ENCODE data around the gene EEA1. TPM values are rescaled to one million over a fixed set of nuclear protein-coding genes. Genes with fewer than 3 reads are reported as not detected.

Gene EEA1
- total and polyA plus RNA-seq, 2 of the 4 experiments (the other 2 are of a cell fraction) = 4.6 to 12.5 TPM

DNA sequence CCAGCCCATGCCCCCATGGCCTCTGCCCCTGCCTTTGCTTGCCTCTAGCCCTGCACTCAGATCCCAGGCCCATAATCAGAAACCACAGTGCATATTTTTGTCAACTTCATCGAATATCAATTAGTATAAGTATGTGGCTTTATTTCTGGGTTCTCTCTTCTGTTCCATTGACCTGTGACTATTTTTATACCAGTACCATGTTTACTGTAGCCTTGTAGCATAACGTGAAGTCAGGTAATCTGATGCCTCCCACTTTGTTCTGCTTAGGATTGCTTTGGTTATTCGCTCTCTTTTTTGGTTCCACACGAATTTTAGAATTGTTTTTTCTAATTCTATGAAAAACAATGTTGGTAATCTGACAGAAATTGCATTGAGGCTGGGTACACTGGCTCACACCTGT lies 14.9 kb downstream of the EEA1 start:
- no peak for DNase-seq
- intact Hi-C loops (cut with micrococcal nuclease) = no loop called here
- Histone ChIP-seq H3K9me3 (ENCODE audit: control insufficient read depth, insufficient read depth, low read length) (no peaks in the 10 kb centered on the region), H4K8ac (ENCODE audit: low read depth in 2 of 2, low read length in 2 of 2) (no peak overlapping the region), H2BK15ac (ENCODE audit: low read depth, low read length) (no peak overlapping the region), H3K4me3 (ENCODE audit: insufficient read depth, low read depth, low read length) (no peak overlapping the region), H3K18ac (ENCODE audit: low read depth, low read length) (no peak overlapping the region), H2AK5ac (ENCODE audit: low read depth, low read length) (no peak overlapping the region), H3K4me2 (ENCODE audit: low read depth, low read length) (no peak overlapping the region), H4K91ac (ENCODE audit: insufficient read depth, low read depth, low read length) (no peak overlapping the region), H3K56ac (ENCODE audit: extremely low read depth, insufficient read depth, low read length) (no peak overlapping the region), H3K36me3 (ENCODE audit: control insufficient read depth, insufficient read depth, low read length) (no peaks in the 10 kb centered on the region), H4K20me1 (ENCODE audit: insufficient read depth, low read length) (peaks cover 25% of the 10 kb centered on the region), H2BK5ac (ENCODE audit: low read depth, low read length, poor library complexity, severe bottlenecking) (no peak overlapping the region), H3K79me1 (ENCODE audit: low read depth in 1 of 2, low read length in 2 of 2) (peaks cover 18 to 51% of the 10 kb centered on the region in 2 experiments), H3K14ac (replicated peaks; ENCODE audit: low read depth, low read length) (no peak overlapping the region), H2AFZ (replicated peaks; ENCODE audit: low read length, poor library complexity) (no peak overlapping the region), H3K4me1 (ENCODE audit: control insufficient read depth, insufficient read depth, low read length) (peaks cover 2% of the 10 kb centered on the region; the same call in 1 of the 2 replicates), H3K9me1 (ENCODE audit: insufficient read depth, low read length) (peaks cover 5% of the 10 kb centered on the region; the same call in 1 of the 2 replicates), H2AK9ac (replicated peaks; ENCODE audit: low read depth, low read length, poor library complexity) (no peak overlapping the region), H3K27me3 (ENCODE audit: control insufficient read depth, insufficient read depth, low read length) (no peaks in the 10 kb centered on the region), H2BK20ac (ENCODE audit: low read depth, low read length) (no peak overlapping the region), H3K4ac (ENCODE audit: low read depth, low read length) (no peak overlapping the region), H3K27ac (ENCODE audit: insufficient read depth, low read length) (no peak overlapping the region), H3K9ac (ENCODE audit: low read depth, low read length) (no peak overlapping the region), H2BK120ac (ENCODE audit: low read depth, low read length) (no peak overlapping the region), H4K5ac (ENCODE audit: low read depth, low read length) (no peak overlapping the region), H3K23ac (ENCODE audit: low read depth, low read length) (no peak overlapping the region)
- ChIA-PET CTCF (no interaction called here), POLR2A (ENCODE audit: unreplicated experiment) (no interaction called here)
- in situ Hi-C loops (cut with MboI; ENCODE audit: low sequenced_read_pairs) = no loop called here
- BruUV-seq (replicated peaks) = no TSS peak
- dilution Hi-C loops (cut with HindIII; ENCODE audit: low sequenced_read_pairs, unreplicated experiment) = no loop called here
- 90% methylated on average over 2 of the region's 4 CpGs; no CpG with 5 or more reads in 1 of the 2 experiments for WGBS, 2 experiments (ENCODE audit: extremely low coverage in 2 of 2, insufficient read length in 1 of 2)
- TF ChIP-seq, protein P1, sequence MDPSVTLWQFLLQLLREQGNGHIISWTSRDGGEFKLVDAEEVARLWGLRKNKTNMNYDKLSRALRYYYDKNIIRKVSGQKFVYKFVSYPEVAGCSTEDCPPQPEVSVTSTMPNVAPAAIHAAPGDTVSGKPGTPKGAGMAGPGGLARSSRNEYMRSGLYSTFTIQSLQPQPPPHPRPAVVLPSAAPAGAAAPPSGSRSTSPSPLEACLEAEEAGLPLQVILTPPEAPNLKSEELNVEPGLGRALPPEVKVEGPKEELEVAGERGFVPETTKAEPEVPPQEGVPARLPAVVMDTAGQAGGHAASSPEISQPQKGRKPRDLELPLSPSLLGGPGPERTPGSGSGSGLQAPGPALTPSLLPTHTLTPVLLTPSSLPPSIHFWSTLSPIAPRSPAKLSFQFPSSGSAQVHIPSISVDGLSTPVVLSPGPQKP (IDR thresholded peaks at IDR 0.05; ENCODE audit: borderline replicate concordance, low read depth, low read length) = no peak
- TF ChIP-seq USF2 (IDR thresholded peaks at IDR 0.05; ENCODE audit: low read depth, low read length) (no peak), BHLHE40 (IDR thresholded peaks at IDR 0.05; ENCODE audit: low read depth, low read length) (no peak), CEBPB (IDR thresholded peaks at IDR 0.05; ENCODE audit: low read depth, low read length) (no peak), POLR2A (IDR thresholded peaks at IDR 0.05; ENCODE audit: low read depth, low read length) (no peak)
- no peak for ATAC-seq (ENCODE audit: low read depth)
